CD4-positive, alpha-beta memory T cell (primary cell): ENCODE measurements around the gene ZNF362. TPM values are rescaled to one million over a fixed set of nuclear protein-coding genes. Genes with fewer than 3 reads are reported as not detected.
A peak's percentile ranks its signal among the peaks of the same experiment; 100 is the strongest.

Source experiments
- CTCF ChIA-PET: fragments of 350-600 bp; sonication (Branson Sonifier 250); formaldehyde crosslinking; loops from one replicate; lab custom pipeline; 2021; ENCODE audit warnings: inconsistent platforms; ENCODE audit not compliant: partially characterized antibody; lab: Charles Lee
- POLR2A ChIA-PET: fragments of 350-600 bp; sonication (Branson Sonifier 250); formaldehyde crosslinking; loops from one replicate; lab custom pipeline; 2021; ENCODE audit not compliant: partially characterized antibody; lab: Charles Lee
- DNase-seq, 5 donors: peaks; one replicate each; pipeline versions ENCODE4 v3.0.0 to v3.0.0-alpha.2; 2020 to 2022; ENCODE audit warnings: mixed read lengths in 1 of 5
- H3K27ac ChIP-seq: one replicate; pipeline ENCODE4 v1.7.0; 2013; ENCODE audit warnings: low read depth, low read length
- H3K27me3 ChIP-seq: 2 replicates; pipeline ENCODE4 v1.7.0; 2013; ENCODE audit warnings: mild to moderate bottlenecking, low read length, moderate library complexity; ENCODE audit not compliant: insufficient read depth
- H3K36me3 ChIP-seq: 2 replicates; pipeline ENCODE4 v1.7.0; 2013; ENCODE audit warnings: mild to moderate bottlenecking, low read length, moderate library complexity; ENCODE audit not compliant: insufficient read depth
- H3K4me1 ChIP-seq: 2 replicates; pipeline ENCODE4 v1.7.0; 2013; ENCODE audit warnings: mild to moderate bottlenecking, low read length, moderate library complexity; ENCODE audit not compliant: insufficient read depth
- H3K4me3 ChIP-seq, 2 donors: one replicate each; pipeline ENCODE4 v1.7.0; 2013; ENCODE audit warnings: low read length in 2 of 2, mild to moderate bottlenecking in 1 of 2
- H3K9me3 ChIP-seq, 2 donors: one replicate each; pipeline ENCODE4 v1.7.0; 2013; ENCODE audit warnings: low read length in 2 of 2, control low read depth in 1 of 2; ENCODE audit not compliant: control insufficient read depth in 1 of 2
- H3K27ac Mint-ChIP-seq, 7 donors: one replicate each; pipeline ENCODE4 v1.8.0; 2020 to 2021; ENCODE audit warnings: mixed read lengths in 7 of 7, mild to moderate bottlenecking in 6 of 7, inconsistent platforms in 3 of 7, moderate library complexity in 3 of 7
- H3K27me3 Mint-ChIP-seq, 2 donors: one replicate each; pipeline ENCODE4 v1.8.0; 2020 to 2021; ENCODE audit warnings: mixed read lengths in 2 of 2
- H3K36me3 Mint-ChIP-seq, 2 donors: one replicate each; pipeline ENCODE4 v1.8.0; 2020 to 2021; ENCODE audit warnings: mixed read lengths in 2 of 2, inconsistent platforms in 1 of 2, mild to moderate bottlenecking in 1 of 2
- H3K4me1 Mint-ChIP-seq, 4 donors: one replicate each; pipeline ENCODE4 v1.8.0; 2020 to 2021; ENCODE audit warnings: mixed read lengths in 4 of 4, mild to moderate bottlenecking in 1 of 4
- H3K4me3 Mint-ChIP-seq, 8 donors: one replicate each; pipeline ENCODE4 v1.8.0; 2020 to 2021; ENCODE audit warnings: mixed read lengths in 8 of 8, mild to moderate bottlenecking in 7 of 8, moderate library complexity in 6 of 8, inconsistent platforms in 3 of 8
- H3K9me3 Mint-ChIP-seq, 8 donors: one replicate each; pipeline ENCODE4 v1.8.0; 2020 to 2021; ENCODE audit warnings: mixed read lengths in 8 of 8, mild to moderate bottlenecking in 5 of 8, inconsistent platforms in 3 of 8, moderate library complexity in 1 of 8
- intact Hi-C: fragments of 100-400 bp; cut with micrococcal nuclease; formaldehyde crosslinking; loops from one replicate; pipeline ENCODE4 v1.15.1; 2023
- polyA plus RNA-seq, 2 donors: library from polyadenylated mRNA; unstranded; fragments of 300-500 nt; fragmentation: Illumina TruSeq; gene quantifications; one replicate each; pipeline ENCODE4 v1.2.3, GENCODE V29; 2021
- total RNA-seq, 2 experiments: library from RNA; stranded (reverse); gene quantifications; one replicate each; pipeline ENCODE4 v1.2.3, GENCODE V29; 2021

The ZNF362 gene
- total and polyA plus RNA-seq, 4 experiments from 2014 or later: 7.1 to 25.9 (median 25.1) TPM

GRCh38 chr1:33324677-33325575 is 68.6 kb downstream of the ZNF362 start:
- H3K36me3 ChIP-seq: peaks cover 58% of the 10 kb centered on the region
- no peaks in the 10 kb centered on the region for H3K4me1 Mint-ChIP-seq
- peaks cover 49 to 68% of the 10 kb centered on the region in 2 donors for H3K36me3 Mint-ChIP-seq
- H3K9me3 Mint-ChIP-seq: no peaks in the 10 kb centered on the region
- no peaks in the 10 kb centered on the region for H3K27me3 ChIP-seq
- no peak overlapping the region for H3K4me3 ChIP-seq
- H3K4me1 ChIP-seq: no peaks in the 10 kb centered on the region
- CTCF ChIA-PET: interaction anchor here (3.1 kb wide), 1 partner anchor 27 kb away, joined by 14 read pairs; no protein-coding TSS in a partner anchor
- intact Hi-C loops: no loop called here
- H3K27me3 Mint-ChIP-seq: no peaks in the 10 kb centered on the region
- no peak overlapping the region for H3K27ac Mint-ChIP-seq
- H3K9me3 ChIP-seq: no peaks in the 10 kb centered on the region
- H3K27ac ChIP-seq: no peak overlapping the region
- H3K4me3 Mint-ChIP-seq: no peak overlapping the region
- DNase-seq: no peak
- POLR2A ChIA-PET: no interaction called here

DNA sequence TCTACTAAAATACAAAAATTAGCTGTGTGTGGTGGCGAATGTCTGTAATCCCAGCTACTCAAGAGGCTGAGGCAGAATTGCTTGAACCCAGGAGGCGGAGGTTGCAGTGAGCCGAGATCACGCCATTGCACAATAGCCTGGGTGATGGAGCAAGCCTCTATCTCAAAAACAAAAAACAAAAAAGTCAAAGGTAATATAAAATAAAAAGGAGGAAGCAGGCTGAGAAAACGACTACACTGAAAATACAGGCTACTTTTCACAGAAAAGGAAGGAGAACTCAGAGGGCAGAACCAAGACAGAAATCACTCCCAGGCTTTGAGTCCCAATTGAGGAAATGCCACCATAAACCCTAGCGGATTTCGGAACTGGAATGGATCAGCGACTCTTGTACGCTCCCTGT is 70.5 kb downstream of the ZNF362 start:
- Mint-ChIP-seq H3K4me1 (no peaks in the 10 kb centered on the region), H3K4me3 (no peak overlapping the region), H3K36me3 (peaks cover 53 to 84% of the 10 kb centered on the region in 2 donors), H3K27me3 (no peaks in the 10 kb centered on the region), H3K9me3 (no peaks in the 10 kb centered on the region), H3K27ac (no peak overlapping the region)
- H3K9me3 ChIP-seq: no peaks in the 10 kb centered on the region
- no peak overlapping the region for H3K27ac ChIP-seq
- intact Hi-C loops: no loop called here
- no peaks in the 10 kb centered on the region for H3K4me1 ChIP-seq
- H3K27me3 ChIP-seq: no peaks in the 10 kb centered on the region
- POLR2A ChIA-PET: no interaction called here
- H3K4me3 ChIP-seq: no peak overlapping the region
- CTCF ChIA-PET: no interaction called here
- DNase-seq: no peak
- H3K36me3 ChIP-seq: peaks cover 75% of the 10 kb centered on the region

DNA sequence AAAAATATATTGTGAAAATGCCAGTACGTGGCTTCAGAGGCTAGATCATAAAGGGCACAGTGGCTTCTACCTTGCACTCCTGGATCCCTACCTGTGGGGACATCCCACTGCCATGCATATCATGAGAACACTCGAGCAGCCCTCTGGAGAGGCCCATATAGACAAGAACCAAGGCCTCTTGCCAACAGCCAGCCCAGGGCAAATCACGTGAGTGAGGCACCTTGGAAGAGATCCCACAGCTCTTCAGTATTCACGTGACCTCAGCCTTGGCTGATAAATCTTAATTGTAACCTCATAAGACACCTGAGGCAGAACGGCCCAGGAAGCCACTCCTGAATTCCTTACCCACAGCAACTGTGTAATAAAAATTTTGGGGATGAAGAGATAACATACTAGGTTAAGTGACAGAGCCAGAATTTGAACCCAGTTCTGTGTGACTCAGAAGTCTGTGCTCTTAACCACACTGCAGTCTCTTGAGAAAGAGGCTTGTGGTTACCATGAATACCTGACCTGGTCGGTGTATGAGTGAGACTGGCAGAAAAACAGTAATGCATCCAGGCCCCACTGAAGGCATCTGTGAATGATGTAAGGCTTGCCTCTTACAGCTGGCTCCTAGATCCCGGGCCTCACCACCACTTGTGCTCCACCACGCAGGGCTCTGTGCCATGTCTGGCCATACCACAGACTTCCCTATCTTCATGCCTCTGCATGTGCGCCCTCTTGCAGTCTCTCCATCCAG is 71.5 kb downstream of the ZNF362 start:
- no peak overlapping the region for H3K4me3 Mint-ChIP-seq
- H3K36me3 Mint-ChIP-seq: peaks cover 60 to 94% of the 10 kb centered on the region in 2 donors

GRCh38 chr1:33328817-33329216 is 72.5 kb downstream of the ZNF362 start:
- H3K4me1 ChIP-seq: no peaks in the 10 kb centered on the region
- H3K36me3 Mint-ChIP-seq: peaks cover 60 to 96% of the 10 kb centered on the region in 2 donors
- no peak overlapping the region for H3K4me3 Mint-ChIP-seq
- POLR2A ChIA-PET: no interaction called here
- H3K36me3 ChIP-seq: peaks cover 84% of the 10 kb centered on the region
- no peak overlapping the region for H3K4me3 ChIP-seq
- H3K27me3 Mint-ChIP-seq: no peaks in the 10 kb centered on the region
- H3K27me3 ChIP-seq: no peaks in the 10 kb centered on the region
- no peak for DNase-seq
- H3K27ac Mint-ChIP-seq: peak overlapping the region in 2 of 7 donors; percentile 6 to 16
- no peak overlapping the region for H3K27ac ChIP-seq
- no peaks in the 10 kb centered on the region for H3K9me3 Mint-ChIP-seq
- CTCF ChIA-PET: interaction anchor here (0.6 to 1.0 kb wide), 2 partner anchors 15 to 33 kb away, joined by 3 to 4 read pairs; no protein-coding TSS in a partner anchor
- peaks cover 0 to 2% (median under 1%) of the 10 kb centered on the region in 4 donors for H3K4me1 Mint-ChIP-seq
- no peaks in the 10 kb centered on the region for H3K9me3 ChIP-seq
- intact Hi-C loops: no loop called here

More for the DNA sequence above, 71.5 kb downstream of the ZNF362 start:
- no peak for DNase-seq
- H3K27ac ChIP-seq: no peak overlapping the region
- H3K4me1 ChIP-seq: no peaks in the 10 kb centered on the region
- intact Hi-C loops: no loop called here
- H3K4me3 ChIP-seq: no peak overlapping the region
- CTCF ChIA-PET: no interaction called here
- Mint-ChIP-seq H3K27me3 (no peaks in the 10 kb centered on the region), H3K4me1 (no peaks in the 10 kb centered on the region), H3K27ac (no peak overlapping the region), H3K9me3 (no peaks in the 10 kb centered on the region)
- H3K27me3 ChIP-seq: no peaks in the 10 kb centered on the region
- no peaks in the 10 kb centered on the region for H3K9me3 ChIP-seq
- POLR2A ChIA-PET: no interaction called here
- peaks cover 85% of the 10 kb centered on the region for H3K36me3 ChIP-seq

- Mint-ChIP-seq H3K27me3 (no peaks in the 10 kb centered on the region), H3K9me3 (no peaks in the 10 kb centered on the region), H3K4me3 (no peak overlapping the region), H3K36me3 (peaks cover 59 to 94% of the 10 kb centered on the region in 2 donors), H3K27ac (peak overlapping the region in 1 of 7 donors; percentile 51), H3K4me1 (peaks cover 0 to 4% (median 2%) of the 10 kb centered on the region in 4 donors)
- no peak for DNase-seq
- Histone ChIP-seq H3K4me3 (no peak overlapping the region), H3K4me1 (no peaks in the 10 kb centered on the region), H3K9me3 (no peaks in the 10 kb centered on the region), H3K27ac (no peak overlapping the region), H3K36me3 (peaks cover 75% of the 10 kb centered on the region), H3K27me3 (no peaks in the 10 kb centered on the region)
- POLR2A ChIA-PET: interaction anchor here (1.2 kb wide), 1 partner anchor 32 kb away, joined by 3 read pairs; no protein-coding TSS in a partner anchor
- CTCF ChIA-PET: interaction anchor here (1.2 to 1.4 kb wide), 2 partner anchors 31 to 34 kb away, joined by 3 to 6 read pairs; no protein-coding TSS in a partner anchor
- intact Hi-C loops: no loop called here
Observed at GRCh38 chr1:33329600-33330305, 73.5 kb downstream of the ZNF362 start.

- Mint-ChIP-seq H3K9me3 (no peaks in the 10 kb centered on the region), H3K27ac (peak overlapping the region in 1 of 7 donors; percentile 37), H3K36me3 (peaks cover 53 to 91% of the 10 kb centered on the region in 2 donors), H3K4me1 (peaks cover 0 to 10% (median 6%) of the 10 kb centered on the region in 4 donors), H3K27me3 (no peaks in the 10 kb centered on the region), H3K4me3 (no peak overlapping the region)
- POLR2A ChIA-PET: interaction anchor here (1.2 kb wide), 1 partner anchor 31 kb away, joined by 3 read pairs; no protein-coding TSS in a partner anchor
- Histone ChIP-seq H3K9me3 (no peaks in the 10 kb centered on the region), H3K27me3 (no peaks in the 10 kb centered on the region), H3K4me3 (no peak overlapping the region), H3K4me1 (no peaks in the 10 kb centered on the region), H3K36me3 (peaks cover 68% of the 10 kb centered on the region), H3K27ac (no peak overlapping the region)
- CTCF ChIA-PET: interaction anchor here (1.2 to 1.4 kb wide), 2 partner anchors 32 to 35 kb away, joined by 3 to 6 read pairs; no protein-coding TSS in a partner anchor
- intact Hi-C loops: no loop called here
- DNase-seq: no peak
Observed at GRCh38 chr1:33330361-33330890, 74.1 kb downstream of the ZNF362 start.
